Suprapubic skin (tissue), 4 donors: Measurements from ENCODE around the gene PIGZ. TPM values are rescaled to one million over a fixed set of nuclear protein-coding genes. Genes with fewer than 3 reads are reported as not detected.

ENCODE experiments used
- DNase-seq, 2 donors: peaks; one replicate each; pipeline ENCODE4 v3.0.0-alpha.2; 2019; ENCODE audit warnings: low spot score in 2 of 2
- H3K27ac ChIP-seq: fragments of 200-600 bp; sonication (generic); one replicate; pipeline ENCODE4 v1.5.1; 2019
- H3K27me3 ChIP-seq: fragments of 200-600 bp; sonication (generic); one replicate; pipeline ENCODE4 v1.5.1; 2019
- H3K36me3 ChIP-seq: fragments of 200-600 bp; sonication (generic); one replicate; pipeline ENCODE4 v1.5.1; 2019
- H3K4me1 ChIP-seq: fragments of 200-600 bp; sonication (generic); one replicate; pipeline ENCODE4 v1.5.1; 2019
- H3K4me3 ChIP-seq: fragments of 200-600 bp; sonication (generic); one replicate; pipeline ENCODE4 v1.5.1; 2019; ENCODE audit warnings: mild to moderate bottlenecking
- H3K9me3 ChIP-seq: fragments of 200-600 bp; sonication (generic); one replicate; pipeline ENCODE4 v1.5.1; 2019
- EP300 ChIP-seq: sonication (generic); formaldehyde crosslinking; IDR thresholded peaks from one replicate; pipeline ENCODE4 v1.6.1; 2017; ENCODE audit warnings: antibody characterized with exemption
- POLR2A ChIP-seq, 2 donors: fragments of 450-650 bp; IDR thresholded peaks; one replicate each; pipeline ENCODE4 v1.6.1; 2017; ENCODE audit warnings: antibody characterized with exemption in 2 of 2, mild to moderate bottlenecking in 2 of 2, moderate library complexity in 2 of 2
- POLR2AphosphoS5 ChIP-seq, 3 donors: sonication (generic); formaldehyde crosslinking; IDR thresholded peaks; one replicate each; pipeline ENCODE4 v1.6.1; 2017; ENCODE audit warnings: antibody characterized with exemption in 3 of 3
- WGBS: methylation state at CpG from one replicate; pipeline ENCODE4 v1.1.5; 2018; 5-methylcytosine and 5-hydroxymethylcytosine counted together
- total RNA-seq, 4 donors: library from RNA; depleted of rRNA; stranded (reverse); fragments of >200 nt; gene quantifications; one replicate each; pipeline ENCODE4 v1.1.0, GENCODE V29; 2016
- TF ChIP-seq, protein P1 (sequence below), 2 donors: fragments of 200-600 bp in 1 of 2; fragments of 450-650 bp in 1 of 2; sonication (generic) in 1 of 2; IDR thresholded peaks; one replicate each; pipeline ENCODE4 v1.5.1; 2016 to 2019; ENCODE audit warnings: antibody characterized with exemption in 2 of 2, mild to moderate bottlenecking in 1 of 2, moderate library complexity in 1 of 2

Gene PIGZ
- total RNA-seq, 4 donors from 2014 or later, result 11.0 to 17.4 (median 13.3) TPM

GRCh38 chr3:196974661-196975060, 6.0 kb upstream of the PIGZ start:
- H3K9me3 ChIP-seq, result no peaks in the 10 kb centered on the region
- H3K4me3 ChIP-seq, result no peak overlapping the region
- TF ChIP-seq, protein P1, sequence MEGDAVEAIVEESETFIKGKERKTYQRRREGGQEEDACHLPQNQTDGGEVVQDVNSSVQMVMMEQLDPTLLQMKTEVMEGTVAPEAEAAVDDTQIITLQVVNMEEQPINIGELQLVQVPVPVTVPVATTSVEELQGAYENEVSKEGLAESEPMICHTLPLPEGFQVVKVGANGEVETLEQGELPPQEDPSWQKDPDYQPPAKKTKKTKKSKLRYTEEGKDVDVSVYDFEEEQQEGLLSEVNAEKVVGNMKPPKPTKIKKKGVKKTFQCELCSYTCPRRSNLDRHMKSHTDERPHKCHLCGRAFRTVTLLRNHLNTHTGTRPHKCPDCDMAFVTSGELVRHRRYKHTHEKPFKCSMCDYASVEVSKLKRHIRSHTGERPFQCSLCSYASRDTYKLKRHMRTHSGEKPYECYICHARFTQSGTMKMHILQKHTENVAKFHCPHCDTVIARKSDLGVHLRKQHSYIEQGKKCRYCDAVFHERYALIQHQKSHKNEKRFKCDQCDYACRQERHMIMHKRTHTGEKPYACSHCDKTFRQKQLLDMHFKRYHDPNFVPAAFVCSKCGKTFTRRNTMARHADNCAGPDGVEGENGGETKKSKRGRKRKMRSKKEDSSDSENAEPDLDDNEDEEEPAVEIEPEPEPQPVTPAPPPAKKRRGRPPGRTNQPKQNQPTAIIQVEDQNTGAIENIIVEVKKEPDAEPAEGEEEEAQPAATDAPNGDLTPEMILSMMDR (IDR thresholded peaks at IDR 0.05), result no peak
- TF ChIP-seq EP300 (no peak), POLR2A (IDR thresholded peaks at IDR 0.05) (no peak)
- whole genome bisulfite sequencing, result 87% methylated on average over 5 of the region's 5 CpGs
- no peaks in the 10 kb centered on the region for H3K36me3 ChIP-seq
- H3K4me1 ChIP-seq, result peaks cover 9% of the 10 kb centered on the region
- H3K27ac ChIP-seq, result no peak overlapping the region
- H3K27me3 ChIP-seq, result no peaks in the 10 kb centered on the region
- DNase-seq, result peak; percentile 31 to 53

DNA sequence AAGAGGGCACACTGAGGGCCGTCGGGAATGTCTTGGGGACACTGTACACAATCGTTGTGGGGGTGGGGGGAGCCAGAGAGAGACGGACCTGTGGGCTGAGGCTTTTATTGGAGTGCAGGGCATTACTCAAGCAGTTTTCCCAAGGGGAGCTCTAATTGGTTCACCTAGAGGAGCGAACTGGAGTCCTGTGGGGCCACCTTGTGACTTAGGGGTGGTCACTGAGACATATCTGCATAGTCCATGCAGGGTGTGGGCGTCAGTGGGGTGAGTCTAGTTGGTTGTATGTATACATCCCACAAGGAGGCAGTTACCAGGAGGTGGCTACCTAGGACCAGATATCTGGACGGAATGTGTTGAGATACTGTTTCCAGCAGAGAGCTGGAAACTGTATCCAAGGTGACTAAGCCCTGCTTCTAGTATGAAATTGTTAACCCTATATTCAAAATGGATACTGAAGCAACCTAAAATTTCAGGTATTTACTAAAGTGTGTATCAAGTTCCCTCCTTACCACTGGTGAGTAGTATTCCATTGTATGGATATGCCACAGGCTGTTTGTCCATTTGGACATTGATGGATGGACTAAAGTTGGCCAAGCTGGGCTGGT, 2.6 kb upstream of the PIGZ start:
- Histone ChIP-seq H3K9me3 (no peaks in the 10 kb centered on the region), H3K27me3 (no peaks in the 10 kb centered on the region), H3K27ac (no peak overlapping the region), H3K4me3 (no peak overlapping the region), H3K4me1 (peaks cover 15% of the 10 kb centered on the region), H3K36me3 (peaks cover 8% of the 10 kb centered on the region)
- 73% methylated on average over 7 of the region's 7 CpGs for WGBS
- TF ChIP-seq POLR2A (IDR thresholded peaks at IDR 0.05), result no peak
- TF ChIP-seq, protein P1 (IDR thresholded peaks at IDR 0.05), result no peak
- DNase-seq, result peak in 1 of 2 donors; percentile 53

GRCh38 chr3:196970547-196971093, 2.0 kb upstream of the PIGZ start:
- Histone ChIP-seq H3K4me1 (peaks cover 15% of the 10 kb centered on the region), H3K4me3 (no peak overlapping the region), H3K27ac (no peak overlapping the region), H3K36me3 (peaks cover 8% of the 10 kb centered on the region), H3K27me3 (no peaks in the 10 kb centered on the region), H3K9me3 (no peaks in the 10 kb centered on the region)
- DNase-seq, result peak in 1 of 2 donors; percentile 69
- WGBS, result 86% methylated on average over 15 of the region's 15 CpGs
- TF ChIP-seq POLR2A (IDR thresholded peaks at IDR 0.05) (no peak), EP300 (no peak), POLR2AphosphoS5 (IDR thresholded peaks at IDR 0.05) (no peak)
- TF ChIP-seq, protein P1 (IDR thresholded peaks at IDR 0.05), result no peak

GRCh38 chr3:196969660-196970546, 1.3 kb upstream of the PIGZ start:
- Histone ChIP-seq H3K27ac (peak overlapping the region; percentile 64), H3K4me3 (peak overlapping the region; percentile 95), H3K9me3 (no peaks in the 10 kb centered on the region), H3K4me1 (peaks cover 15% of the 10 kb centered on the region), H3K36me3 (peaks cover 8% of the 10 kb centered on the region), H3K27me3 (no peaks in the 10 kb centered on the region)
- no peak for TF ChIP-seq EP300
- TF ChIP-seq POLR2A (IDR thresholded peaks at IDR 0.05), result no peak
- TF ChIP-seq, protein P1 (IDR thresholded peaks at IDR 0.05), result peak; percentile 78 to 98
- TF ChIP-seq POLR2AphosphoS5 (IDR thresholded peaks at IDR 0.05), result no peak
- WGBS, result 28% methylated on average over 30 of the region's 100 CpGs
- DNase-seq, result peak; percentile 69 to 77

DNA sequence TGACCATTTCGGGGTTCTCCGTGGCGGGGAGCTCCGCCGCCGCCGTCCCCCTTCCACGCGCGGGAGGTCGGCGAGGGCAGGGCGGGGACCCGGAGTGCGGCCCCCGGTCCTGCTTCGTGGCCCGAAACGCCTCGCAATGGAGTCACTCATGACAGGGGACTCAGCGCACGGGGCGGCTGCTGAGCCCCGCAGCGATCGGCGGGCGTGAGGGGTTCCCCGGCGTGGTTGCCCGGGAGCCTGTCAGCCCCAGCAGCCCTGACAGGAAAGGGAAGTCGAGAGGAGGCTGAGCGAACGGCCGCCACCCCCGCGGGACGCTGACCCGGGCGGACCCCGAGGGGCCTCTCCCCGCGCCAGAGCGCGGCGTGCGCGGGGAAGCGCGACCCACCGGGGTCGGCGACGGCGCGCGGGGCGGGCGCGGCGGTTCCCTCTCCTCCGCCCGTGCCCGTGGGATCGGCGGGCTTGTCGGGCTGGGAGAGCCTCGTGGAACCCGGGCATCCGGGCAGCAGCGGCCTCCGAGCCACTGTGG, 564 bp upstream of the PIGZ start:
- WGBS, result 0% methylated on average over 51 of the region's 72 CpGs
- DNase-seq, result peak in 1 of 2 donors; percentile 60
- H3K27ac ChIP-seq, result peak overlapping the region; percentile 64
- no peak for TF ChIP-seq EP300
- no peak for TF ChIP-seq POLR2AphosphoS5 (IDR thresholded peaks at IDR 0.05)
- TF ChIP-seq POLR2A (IDR thresholded peaks at IDR 0.05), result no peak
- TF ChIP-seq, protein P1 (IDR thresholded peaks at IDR 0.05), result no peak
- no peaks in the 10 kb centered on the region for H3K27me3 ChIP-seq
- H3K36me3 ChIP-seq, result peaks cover 8% of the 10 kb centered on the region
- no peaks in the 10 kb centered on the region for H3K9me3 ChIP-seq
- H3K4me3 ChIP-seq, result peak overlapping the region; percentile 95
- peaks cover 15% of the 10 kb centered on the region for H3K4me1 ChIP-seq
